GM23338 (cell line): ENCODE data around the gene HMGCLL1. TPM values are rescaled to one million over a fixed set of nuclear protein-coding genes. Genes with fewer than 3 reads are reported as not detected.

ENCODE experiments used
- ATAC-seq: fragments of 200-7000 bp; cut with Tn5 transposase; 3 replicates; pipeline ENCODE4 v1.9.1; 2020
- DNase-seq: peaks from one replicate; pipeline ENCODE4 v3.0.0-alpha.2; 2015; ENCODE audit warnings: low spot score
- H2AFZ ChIP-seq: fragments of 200-600 bp; sonication (generic); 2 replicates; pipeline ENCODE4 v1.8.0; 2016; ENCODE audit warnings: antibody characterized with exemption, mild to moderate bottlenecking, moderate library complexity
- H3F3A ChIP-seq: fragments of 200-600 bp; sonication (generic); replicated peaks from 2 replicates; pipeline ENCODE4 v1.8.0; 2017; ENCODE audit warnings: antibody characterized with exemption, mixed run types, low read depth
- H3K27ac ChIP-seq: fragments of 200-600 bp; sonication (generic); 2 replicates; pipeline ENCODE4 v1.6.1; 2016; ENCODE audit warnings: low read depth
- H3K27me3 ChIP-seq: fragments of 200-600 bp; sonication (generic); 2 replicates; pipeline ENCODE4 v1.8.0; 2016; ENCODE audit warnings: mild to moderate bottlenecking, mixed run types, moderate library complexity; ENCODE audit not compliant: insufficient read depth
- H3K36me3 ChIP-seq: fragments of 200-600 bp; sonication (generic); 2 replicates; pipeline ENCODE4 v1.8.0; 2016; ENCODE audit warnings: mild to moderate bottlenecking; ENCODE audit not compliant: insufficient read depth
- H3K4me1 ChIP-seq: fragments of 200-600 bp; sonication (generic); 2 replicates; pipeline ENCODE4 v1.8.0; 2016; ENCODE audit warnings: mild to moderate bottlenecking, moderate library complexity; ENCODE audit not compliant: insufficient read depth
- H3K4me2 ChIP-seq: fragments of 200-600 bp; sonication (generic); 2 replicates; pipeline ENCODE4 v1.7.1; 2017; ENCODE audit warnings: mixed run types
- H3K4me3 ChIP-seq: fragments of 200-600 bp; sonication (generic); 2 replicates; pipeline ENCODE4 v1.6.1; 2016; ENCODE audit warnings: mixed run types
- H3K79me2 ChIP-seq: fragments of 200-600 bp; sonication (generic); replicated peaks from 2 replicates; pipeline ENCODE4 v1.8.0; 2017; ENCODE audit warnings: mild to moderate bottlenecking; ENCODE audit not compliant: insufficient read depth
- H3K9me2 ChIP-seq: fragments of 200-600 bp; sonication (generic); 2 replicates; pipeline ENCODE4 v1.8.0; 2017; ENCODE audit not compliant: insufficient read depth
- H4K20me1 ChIP-seq: fragments of 200-600 bp; sonication (generic); replicated peaks from 2 replicates; pipeline ENCODE4 v1.8.0; 2017; ENCODE audit warnings: mild to moderate bottlenecking; ENCODE audit not compliant: insufficient read depth
- H3K27ac Mint-ChIP-seq: 2 replicates; pipeline ENCODE4 v1.8.0; 2020; ENCODE audit warnings: inconsistent platforms, mild to moderate bottlenecking, moderate library complexity, mixed read lengths
- H3K27me3 Mint-ChIP-seq: 3 replicates; pipeline ENCODE4 v1.8.0; 2022; ENCODE audit warnings: low read depth, mild to moderate bottlenecking, moderate library complexity, mixed read lengths, inconsistent platforms; ENCODE audit not compliant: insufficient read depth, poor library complexity
- H3K36me3 Mint-ChIP-seq: 3 replicates; pipeline ENCODE4 v1.8.0; 2021; ENCODE audit warnings: low read depth, mild to moderate bottlenecking, inconsistent platforms, moderate library complexity, mixed read lengths
- H3K4me1 Mint-ChIP-seq: 3 replicates; pipeline ENCODE4 v1.8.0; 2020; ENCODE audit warnings: mild to moderate bottlenecking, inconsistent platforms, mixed read lengths
- H3K4me3 Mint-ChIP-seq: 3 replicates; pipeline ENCODE4 v1.8.0; 2021; ENCODE audit warnings: moderate library complexity, mild to moderate bottlenecking, inconsistent platforms, mixed read lengths
- H3K9me3 Mint-ChIP-seq: 3 replicates; pipeline ENCODE4 v1.8.0; 2020; ENCODE audit warnings: moderate library complexity, mild to moderate bottlenecking, inconsistent platforms, mixed read lengths
- CREB1 ChIP-seq: fragments of 250-450 bp; sonication (Bioruptor Pico); IDR thresholded peaks from 2 replicates; pipeline ENCODE4 v1.5.0; 2020; ENCODE audit warnings: low read depth, mild to moderate bottlenecking, moderate library complexity
- EZH2 ChIP-seq: fragments of 200-600 bp; sonication (generic); IDR thresholded peaks from one replicate; pipeline ENCODE4 v1.8.0; 2017; ENCODE audit warnings: antibody characterized with exemption, mild to moderate bottlenecking, low read depth; ENCODE audit not compliant: unreplicated experiment
- EZH2phosphoT487 ChIP-seq: fragments of 200-600 bp; sonication (generic); IDR thresholded peaks from one replicate; pipeline ENCODE4 v1.8.1; 2018; ENCODE audit warnings: antibody characterized with exemption; ENCODE audit not compliant: unreplicated experiment
- JUNB ChIP-seq: IDR thresholded peaks from one replicate; pipeline ENCODE4 v1.6.1; 2016; ENCODE audit warnings: antibody characterized with exemption; ENCODE audit not compliant: unreplicated experiment
- NANOG ChIP-seq: IDR thresholded peaks from 2 replicates; pipeline ENCODE4 v1.6.1; 2016; ENCODE audit warnings: antibody characterized with exemption, borderline replicate concordance
- POLR2AphosphoS5 ChIP-seq: IDR thresholded peaks from 2 replicates; pipeline ENCODE4 v1.6.1; 2016; ENCODE audit warnings: antibody characterized with exemption, low read depth
- STAT1 ChIP-seq: IDR thresholded peaks from one replicate; pipeline ENCODE4 v1.6.1; 2016; ENCODE audit warnings: antibody characterized with exemption; ENCODE audit not compliant: unreplicated experiment
- ZNF114 ChIP-seq: fragments of 250-450 bp; sonication (Bioruptor Pico); IDR thresholded peaks from 2 replicates; pipeline ENCODE4 v1.5.0; 2020; ENCODE audit warnings: mild to moderate bottlenecking, moderate library complexity
- ZNF331 ChIP-seq: fragments of 250-450 bp; sonication (Bioruptor Pico); IDR thresholded peaks from 2 replicates; pipeline ENCODE4 v1.5.0; 2020; ENCODE audit warnings: low read depth, mild to moderate bottlenecking, moderate library complexity
- polyA plus RNA-seq: library from polyadenylated mRNA; unstranded; fragments of >200 nt; fragmentation: Nextera tagmentation; extraction: Ambion mirVana; gene quantifications from 2 replicates; pipeline ENCODE4 v1.2.1, GENCODE V29; 2016
- total RNA-seq: library from RNA; depleted of rRNA; stranded (reverse); fragments of >200 nt; shearing (Covaris generic); gene quantifications from 2 replicates; pipeline ENCODE4 v1.2.3, GENCODE V29; 2014
- TF ChIP-seq, protein P1 (sequence below), 2 experiments: fragments of 200-600 bp in 1 of 2; sonication (generic) in 1 of 2; conservative IDR thresholded peaks; 2 replicates each; pipeline versions ENCODE4 v1.5.1 to v1.6.1; 2016 to 2017; ENCODE audit warnings: antibody characterized with exemption in 2 of 2, low read depth in 2 of 2, mild to moderate bottlenecking in 2 of 2, moderate library complexity in 1 of 2

Gene HMGCLL1
- total and polyA plus RNA-seq, 2 experiments from 2014 or later: 0.24 TPM; not detected in 1

- Histone ChIP-seq H3F3A (no peaks in the 10 kb centered on the region), H3K27me3 (no peaks in the 10 kb centered on the region), H3K4me1 (no peaks in the 10 kb centered on the region), H3K9me2 (no peaks in the 10 kb centered on the region), H3K36me3 (no peaks in the 10 kb centered on the region), H4K20me1 (no peaks in the 10 kb centered on the region), H2AFZ (no peak overlapping the region), H3K4me3 (no peak overlapping the region), H3K79me2 (no peaks in the 10 kb centered on the region), H3K27ac (no peak overlapping the region), H3K4me2 (no peak overlapping the region)
- DNase-seq: peak; percentile 64
- H3K4me1 Mint-ChIP-seq: no peaks in the 10 kb centered on the region
- TF ChIP-seq NANOG: no peak
- TF ChIP-seq, protein P1, sequence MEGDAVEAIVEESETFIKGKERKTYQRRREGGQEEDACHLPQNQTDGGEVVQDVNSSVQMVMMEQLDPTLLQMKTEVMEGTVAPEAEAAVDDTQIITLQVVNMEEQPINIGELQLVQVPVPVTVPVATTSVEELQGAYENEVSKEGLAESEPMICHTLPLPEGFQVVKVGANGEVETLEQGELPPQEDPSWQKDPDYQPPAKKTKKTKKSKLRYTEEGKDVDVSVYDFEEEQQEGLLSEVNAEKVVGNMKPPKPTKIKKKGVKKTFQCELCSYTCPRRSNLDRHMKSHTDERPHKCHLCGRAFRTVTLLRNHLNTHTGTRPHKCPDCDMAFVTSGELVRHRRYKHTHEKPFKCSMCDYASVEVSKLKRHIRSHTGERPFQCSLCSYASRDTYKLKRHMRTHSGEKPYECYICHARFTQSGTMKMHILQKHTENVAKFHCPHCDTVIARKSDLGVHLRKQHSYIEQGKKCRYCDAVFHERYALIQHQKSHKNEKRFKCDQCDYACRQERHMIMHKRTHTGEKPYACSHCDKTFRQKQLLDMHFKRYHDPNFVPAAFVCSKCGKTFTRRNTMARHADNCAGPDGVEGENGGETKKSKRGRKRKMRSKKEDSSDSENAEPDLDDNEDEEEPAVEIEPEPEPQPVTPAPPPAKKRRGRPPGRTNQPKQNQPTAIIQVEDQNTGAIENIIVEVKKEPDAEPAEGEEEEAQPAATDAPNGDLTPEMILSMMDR (conservative IDR thresholded peaks at IDR 0.05; ENCODE audit: low read depth in 2 of 2): peak; percentile 48 to 54
- H3K27me3 Mint-ChIP-seq: no peaks in the 10 kb centered on the region
- ATAC-seq: peak; percentile 97
- no peak overlapping the region for H3K27ac Mint-ChIP-seq
- H3K4me3 Mint-ChIP-seq: no peak overlapping the region
- H3K9me3 Mint-ChIP-seq: no peaks in the 10 kb centered on the region
- H3K36me3 Mint-ChIP-seq: no peaks in the 10 kb centered on the region
Observed at GRCh38 chr6:55543633-55544309, 35.2 kb downstream of the HMGCLL1 start.

GRCh38 chr6:55541024-55541423 is 38.0 kb downstream of the HMGCLL1 start:
- Histone ChIP-seq H4K20me1 (no peaks in the 10 kb centered on the region), H3K4me1 (no peaks in the 10 kb centered on the region), H3K9me2 (no peaks in the 10 kb centered on the region), H3K27me3 (no peaks in the 10 kb centered on the region), H3F3A (no peaks in the 10 kb centered on the region), H2AFZ (no peak overlapping the region), H3K27ac (no peak overlapping the region), H3K4me2 (no peak overlapping the region), H3K4me3 (no peak overlapping the region), H3K79me2 (no peaks in the 10 kb centered on the region), H3K36me3 (no peaks in the 10 kb centered on the region)
- Mint-ChIP-seq H3K27ac (no peak overlapping the region), H3K4me3 (no peak overlapping the region), H3K4me1 (no peaks in the 10 kb centered on the region), H3K27me3 (no peaks in the 10 kb centered on the region), H3K9me3 (no peaks in the 10 kb centered on the region), H3K36me3 (no peaks in the 10 kb centered on the region)
- DNase-seq (no peak), ATAC-seq (no peak)
- TF ChIP-seq EZH2: no peak

GRCh38 chr6:55536391-55536956 is 42.5 kb downstream of the HMGCLL1 start:
- Mint-ChIP-seq H3K9me3 (no peaks in the 10 kb centered on the region), H3K27ac (no peak overlapping the region), H3K27me3 (peaks cover 2% of the 10 kb centered on the region), H3K4me3 (no peak overlapping the region), H3K4me1 (no peaks in the 10 kb centered on the region), H3K36me3 (no peaks in the 10 kb centered on the region)
- Histone ChIP-seq H3K4me1 (no peaks in the 10 kb centered on the region), H3K27ac (no peak overlapping the region), H3K79me2 (no peaks in the 10 kb centered on the region), H3K27me3 (no peaks in the 10 kb centered on the region), H3K9me2 (no peaks in the 10 kb centered on the region), H2AFZ (no peak overlapping the region), H3K36me3 (no peaks in the 10 kb centered on the region), H3K4me3 (no peak overlapping the region), H4K20me1 (no peaks in the 10 kb centered on the region), H3K4me2 (no peak overlapping the region), H3F3A (no peaks in the 10 kb centered on the region)
- DNase-seq (no peak), ATAC-seq (no peak)
- TF ChIP-seq EZH2phosphoT487: no peak
- TF ChIP-seq EZH2: no peak
- no peak for TF ChIP-seq ZNF114 (CRISPR knock-in tag)
- no peak for TF ChIP-seq JUNB
- no peak for TF ChIP-seq NANOG
- TF ChIP-seq POLR2AphosphoS5: no peak
- no peak for TF ChIP-seq CREB1 (CRISPR knock-in tag)
- TF ChIP-seq STAT1: no peak
- TF ChIP-seq ZNF331: no peak
